ENCODE measurements around the gene EPHB3. TPM values are rescaled to one million over a fixed set of nuclear protein-coding genes. Genes with fewer than 3 reads are reported as not detected.

Gene EPHB3
- polyA plus RNA-seq, 2 of the 4 experiments (the other 2 are of a cell fraction): 0.36 to 0.50 TPM

DNA sequence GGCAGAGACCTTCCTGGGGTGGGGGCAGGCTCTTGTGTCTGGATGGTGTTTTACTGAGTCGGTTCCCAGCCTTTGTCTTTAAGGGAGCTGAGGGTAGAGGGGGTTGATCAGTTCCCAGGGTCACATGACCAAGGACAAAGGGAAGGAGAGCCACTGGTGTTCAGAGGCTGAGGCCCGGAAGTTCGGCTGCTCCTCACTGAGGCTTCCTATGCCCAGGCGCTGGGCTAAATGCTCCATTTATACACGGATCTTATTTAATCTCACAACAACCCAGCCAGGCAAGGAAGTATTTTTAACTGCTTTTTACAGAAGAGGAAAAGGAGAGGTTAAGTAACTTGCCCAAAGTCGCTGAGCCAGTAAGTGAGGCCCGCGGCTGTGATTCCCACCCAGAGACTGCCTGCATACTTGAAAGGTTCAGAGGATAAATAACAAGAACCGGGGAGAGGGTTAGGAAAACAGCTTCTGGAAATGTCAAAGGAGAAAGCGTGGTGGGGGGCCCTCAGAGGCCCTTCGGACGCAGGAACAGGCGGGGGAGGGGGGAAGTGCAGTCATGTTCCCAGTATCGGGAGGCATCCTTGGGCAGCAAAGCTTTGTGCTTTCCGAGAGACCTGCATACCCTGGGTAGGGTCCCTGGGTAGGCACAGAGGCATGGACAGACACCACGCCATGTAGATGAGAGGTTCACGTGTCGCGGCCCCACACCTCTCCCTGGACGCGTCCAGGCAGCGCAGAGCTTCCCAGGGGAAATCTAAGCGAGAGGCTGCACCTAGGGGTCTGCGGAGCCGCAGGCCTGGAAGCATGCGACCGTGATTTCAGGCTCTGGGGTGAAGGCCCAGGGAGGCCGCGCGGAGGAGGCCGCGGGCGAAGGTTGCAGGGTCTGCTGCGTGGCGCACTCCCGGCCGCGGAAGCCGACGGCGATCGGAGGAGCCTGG lies 21.3 kb downstream of the EPHB3 start:
- H3K4me1 ChIP-seq: no peaks in the 10 kb centered on the region
- peak overlapping the region; percentile 35 for H3K4me3 ChIP-seq
- peak overlapping the region; percentile 73 for H3K4me2 ChIP-seq
- ATAC-seq (peak in 1 of 2 experiments; percentile 18; a peak in 1 of 6 replicates), FAIRE-seq (no peak), DNase-seq (ENCODE audit: low read depth in 1 of 2, low spot score in 1 of 2) (no peak)
- H3K27ac ChIP-seq: peak overlapping the region in 1 of 2 experiments; percentile 70; a peak in 2 of 6 replicates
- POLR2A ChIA-PET: no interaction called here
- WGBS (ENCODE audit: missing lambda C conversion rate): 88% methylated on average over 13 of the region's 42 CpGs
- H3K9me3 ChIP-seq: no peaks in the 10 kb centered on the region
- CTCF ChIA-PET: interaction anchor here (0.7 to 1.2 kb wide), 4 partner anchors 15 to 220 kb away, joined by 3 read pairs; no protein-coding TSS in a partner anchor
- TF ChIP-seq REST (IDR thresholded peaks at IDR 0.05) (no peak), JUN (IDR thresholded peaks at IDR 0.05) (no peak), KDM5A (IDR thresholded peaks at IDR 0.05) (no peak), EP300 (IDR thresholded peaks at IDR 0.05) (no peak), RAD21 (conservative IDR thresholded peaks at IDR 0.05 in 1 of 2, IDR thresholded peaks at IDR 0.05 in 1 of 2) (no peak), E2F6 (IDR thresholded peaks at IDR 0.05; ENCODE audit: borderline replicate concordance, low read depth) (no peak)

DNA sequence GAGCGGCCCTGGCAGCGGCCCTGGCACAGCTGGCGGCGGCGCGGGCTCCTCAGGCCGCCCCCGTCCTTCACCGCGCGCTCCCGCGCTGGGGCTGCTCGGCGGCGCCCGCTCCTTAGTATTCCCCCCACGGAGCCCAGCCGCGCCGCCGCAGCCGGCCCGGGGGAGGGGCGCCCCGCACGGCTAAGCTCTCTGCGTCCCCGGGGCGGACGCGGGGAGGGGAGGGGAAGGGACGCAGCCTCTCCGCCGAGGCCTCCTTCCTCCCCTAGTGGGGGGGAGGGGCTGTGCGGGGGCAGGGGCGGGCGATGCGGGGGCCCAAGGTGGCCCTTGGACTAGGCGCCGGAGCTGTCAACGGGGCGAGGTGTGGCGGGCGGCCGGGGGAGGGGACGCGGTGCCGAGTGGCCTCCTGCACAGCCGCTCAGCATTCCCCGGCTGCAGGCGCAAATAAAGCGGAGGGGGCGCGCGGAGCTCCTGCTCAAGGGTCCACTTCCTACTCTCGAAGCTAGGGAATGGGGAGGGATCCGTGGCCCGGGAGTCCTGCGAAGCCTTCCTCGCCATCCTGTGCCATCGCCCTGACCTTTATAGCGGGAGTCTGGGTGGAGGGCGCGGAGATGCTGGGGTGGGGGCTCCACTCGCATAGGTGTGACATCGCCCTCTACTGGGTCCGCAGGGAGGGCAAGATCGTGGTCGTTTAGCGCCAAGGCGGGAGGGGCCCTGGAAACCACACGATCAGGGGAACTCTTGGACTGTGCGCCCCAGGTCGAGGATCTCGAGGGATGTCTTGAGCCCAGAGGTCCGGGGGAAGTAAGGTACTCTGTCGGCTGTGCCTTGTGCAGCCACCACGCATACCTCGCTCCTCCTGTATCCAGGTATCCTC lies 22.2 kb downstream of the EPHB3 start:
- peak in 1 of 2 experiments; percentile 39; a peak in 4 of 6 replicates for ATAC-seq
- TF ChIP-seq REST (IDR thresholded peaks at IDR 0.05): no peak
- no peak for TF ChIP-seq HOXB13 (CRISPR knock-in tag; IDR thresholded peaks at IDR 0.05; ENCODE audit: low read depth)
- TF ChIP-seq BHLHE40 (IDR thresholded peaks at IDR 0.05; ENCODE audit: low read depth, low read length): no peak
- no peak for TF ChIP-seq ZNF302 (CRISPR knock-in tag; IDR thresholded peaks at IDR 0.05)
- TF ChIP-seq EHF (CRISPR knock-in tag; IDR thresholded peaks at IDR 0.05): no peak
- ChIA-PET CTCF (interaction anchor here (0.7 to 1.1 kb wide), 3 partner anchors 7 to 64 kb away, joined by 3 read pairs; no protein-coding TSS in a partner anchor), POLR2A (no interaction called here)
- Histone ChIP-seq H3K4me1 (no peaks in the 10 kb centered on the region), H3K4me2 (peak overlapping the region; percentile 73), H3K4me3 (peak overlapping the region; percentile 35), H3K27ac (peak overlapping the region in 1 of 2 experiments; percentile 70; a peak in 2 of 6 replicates), H3K9me3 (no peaks in the 10 kb centered on the region)
- no peak for FAIRE-seq
- DNase-seq (ENCODE audit: low read depth in 1 of 2, low spot score in 1 of 2): no peak
- WGBS (ENCODE audit: missing lambda C conversion rate): 74% methylated on average over 16 of the region's 80 CpGs
